Measurements from ENCODE around the gene ZFP57.
A peak's percentile ranks its signal among the peaks of the same experiment; 100 is the strongest.
"Not testable (repeated sequence)": the region's sequence is repeated elsewhere in the genome, so short reads cannot be mapped to it uniquely, and the experiment has no call there.

The ZFP57 gene

GRCh38 chr6:29661502-29662141 is 19.3 kb downstream of the ZFP57 start:
- not testable (repeated sequence) for H3K9me3 Mint-ChIP-seq; DNase-seq (ENCODE audit: low spot score in 2 of 2); H3K4me3 Mint-ChIP-seq; H3K4me1 Mint-ChIP-seq; H3K27ac Mint-ChIP-seq (ENCODE audit: low read depth); H3K36me3 Mint-ChIP-seq (ENCODE audit: insufficient read depth); ATAC-seq (replicated peaks; ENCODE audit: extremely low read depth, poor library complexity, severe bottlenecking)
- peaks cover 73% of the 10 kb centered on the region for H3K27me3 Mint-ChIP-seq

GRCh38 chr6:29661071-29661470 is 19.9 kb downstream of the ZFP57 start:
- ATAC-seq (replicated peaks; ENCODE audit: extremely low read depth, poor library complexity, severe bottlenecking) (no peak), DNase-seq (ENCODE audit: low spot score in 2 of 2) (no peak)
- no peak overlapping the region for H3K4me3 Mint-ChIP-seq
- H3K4me1 Mint-ChIP-seq: no peaks in the 10 kb centered on the region
- no peaks in the 10 kb centered on the region for H3K9me3 Mint-ChIP-seq
- no peak overlapping the region for H3K27ac Mint-ChIP-seq (ENCODE audit: low read depth)
- H3K27me3 Mint-ChIP-seq: peaks cover 70% of the 10 kb centered on the region
- no peaks in the 10 kb centered on the region for H3K36me3 Mint-ChIP-seq (ENCODE audit: insufficient read depth)

GRCh38 chr6:29656798-29657197 is 24.2 kb downstream of the ZFP57 start, which contains the start of gene MOG:
Gene MOG, plus strand, starts transcription at chr6:29657092. Its CDS starts 118 bp downstream, at chr6:29657210.
- H3K36me3 Mint-ChIP-seq (ENCODE audit: insufficient read depth): no peaks in the 10 kb centered on the region
- no peak within 1 kb of the TSS for H3K27ac Mint-ChIP-seq (ENCODE audit: low read depth)
- ATAC-seq (replicated peaks; ENCODE audit: extremely low read depth, poor library complexity, severe bottlenecking) (no peak), DNase-seq (ENCODE audit: low spot score in 2 of 2) (no peak)
- H3K4me1 Mint-ChIP-seq: no peaks in the 10 kb centered on the region
- no peaks in the 10 kb centered on the region for H3K9me3 Mint-ChIP-seq
- no peak within 1 kb of the TSS for H3K4me3 Mint-ChIP-seq
- peaks cover 67% of the 10 kb centered on the region for H3K27me3 Mint-ChIP-seq

GRCh38 chr6:29656157-29656556 is 24.8 kb downstream of the ZFP57 start:
- ATAC-seq (replicated peaks; ENCODE audit: extremely low read depth, poor library complexity, severe bottlenecking) (no peak), DNase-seq (ENCODE audit: low spot score in 2 of 2) (no peak)
- Mint-ChIP-seq H3K27ac (ENCODE audit: low read depth) (no peak overlapping the region), H3K4me3 (no peak overlapping the region), H3K9me3 (no peaks in the 10 kb centered on the region), H3K36me3 (ENCODE audit: insufficient read depth) (no peaks in the 10 kb centered on the region), H3K27me3 (peaks cover 61% of the 10 kb centered on the region), H3K4me1 (peaks cover 5% of the 10 kb centered on the region)

GRCh38 chr6:29655658-29656057 is 25.3 kb downstream of the ZFP57 start:
- H3K4me3 Mint-ChIP-seq: no peak overlapping the region
- H3K4me1 Mint-ChIP-seq: peaks cover 5% of the 10 kb centered on the region
- peaks cover 56% of the 10 kb centered on the region for H3K27me3 Mint-ChIP-seq
- no peak for ATAC-seq (replicated peaks; ENCODE audit: extremely low read depth, poor library complexity, severe bottlenecking)
- H3K36me3 Mint-ChIP-seq (ENCODE audit: insufficient read depth): no peaks in the 10 kb centered on the region
- H3K9me3 Mint-ChIP-seq: no peaks in the 10 kb centered on the region
- no peak overlapping the region for H3K27ac Mint-ChIP-seq (ENCODE audit: low read depth)
- no peak for DNase-seq (ENCODE audit: low spot score in 2 of 2)

- H3K36me3 Mint-ChIP-seq (ENCODE audit: insufficient read depth): peaks cover 6% of the 10 kb centered on the region
- ATAC-seq (replicated peaks; ENCODE audit: extremely low read depth, poor library complexity, severe bottlenecking) (no peak), DNase-seq (ENCODE audit: low spot score in 2 of 2) (no peak)
- H3K4me3 Mint-ChIP-seq: no peak overlapping the region
- peaks cover 11% of the 10 kb centered on the region for H3K4me1 Mint-ChIP-seq
- peaks cover 43% of the 10 kb centered on the region for H3K27me3 Mint-ChIP-seq
- no peak overlapping the region for H3K27ac Mint-ChIP-seq (ENCODE audit: low read depth)
- no peaks in the 10 kb centered on the region for H3K9me3 Mint-ChIP-seq
Observed at GRCh38 chr6:29653452-29654038, 27.4 kb downstream of the ZFP57 start.

GRCh38 chr6:29652198-29652584 is 28.8 kb downstream of the ZFP57 start:
- Mint-ChIP-seq H3K4me1 (peaks cover 11% of the 10 kb centered on the region), H3K27ac (ENCODE audit: low read depth) (no peak overlapping the region), H3K4me3 (no peak overlapping the region), H3K27me3 (peaks cover 31% of the 10 kb centered on the region), H3K9me3 (no peaks in the 10 kb centered on the region), H3K36me3 (ENCODE audit: insufficient read depth) (peaks cover 6% of the 10 kb centered on the region)
- DNase-seq (ENCODE audit: low spot score in 2 of 2) (no peak), ATAC-seq (replicated peaks; ENCODE audit: extremely low read depth, poor library complexity, severe bottlenecking) (no peak)

GRCh38 chr6:29651413-29652197 is 29.3 kb downstream of the ZFP57 start:
- Mint-ChIP-seq H3K4me3 (no peak overlapping the region), H3K4me1 (peaks cover 11% of the 10 kb centered on the region), H3K27me3 (peaks cover 25% of the 10 kb centered on the region), H3K9me3 (no peaks in the 10 kb centered on the region), H3K27ac (ENCODE audit: low read depth) (peak overlapping the region; percentile 69), H3K36me3 (ENCODE audit: insufficient read depth) (peaks cover 6% of the 10 kb centered on the region)
- no peak for ATAC-seq (replicated peaks; ENCODE audit: extremely low read depth, poor library complexity, severe bottlenecking)
- DNase-seq (ENCODE audit: low spot score in 2 of 2): no peak

- no peaks in the 10 kb centered on the region for H3K9me3 Mint-ChIP-seq
- H3K4me3 Mint-ChIP-seq: peak overlapping the region; percentile 94
- DNase-seq (ENCODE audit: low spot score in 2 of 2): peak; percentile 96 to 97
- peaks cover 13% of the 10 kb centered on the region for H3K27me3 Mint-ChIP-seq
- H3K27ac Mint-ChIP-seq (ENCODE audit: low read depth): peak overlapping the region; percentile 99
- peaks cover 11% of the 10 kb centered on the region for H3K4me1 Mint-ChIP-seq
- ATAC-seq (replicated peaks; ENCODE audit: extremely low read depth, poor library complexity, severe bottlenecking): peak; percentile 96
- peaks cover 6% of the 10 kb centered on the region for H3K36me3 Mint-ChIP-seq (ENCODE audit: insufficient read depth)
Observed at GRCh38 chr6:29649701-29650673, 31.0 kb downstream of the ZFP57 start.

- Mint-ChIP-seq H3K27me3 (no peaks in the 10 kb centered on the region), H3K9me3 (no peaks in the 10 kb centered on the region), H3K36me3 (ENCODE audit: insufficient read depth) (peaks cover 6% of the 10 kb centered on the region), H3K27ac (ENCODE audit: low read depth) (no peak overlapping the region), H3K4me3 (no peak overlapping the region), H3K4me1 (peaks cover 11% of the 10 kb centered on the region)
- ATAC-seq (replicated peaks; ENCODE audit: extremely low read depth, poor library complexity, severe bottlenecking): no peak
- DNase-seq (ENCODE audit: low spot score in 2 of 2): no peak
Observed at GRCh38 chr6:29647927-29648642, 32.9 kb downstream of the ZFP57 start.

GRCh38 chr6:29641430-29642148 is 39.4 kb downstream of the ZFP57 start:
- peak overlapping the region; percentile 19 for H3K27ac Mint-ChIP-seq (ENCODE audit: low read depth)
- ATAC-seq (replicated peaks; ENCODE audit: extremely low read depth, poor library complexity, severe bottlenecking) (peak; percentile 49), DNase-seq (ENCODE audit: low spot score in 2 of 2) (no peak)
- no peaks in the 10 kb centered on the region for H3K9me3 Mint-ChIP-seq
- no peaks in the 10 kb centered on the region for H3K36me3 Mint-ChIP-seq (ENCODE audit: insufficient read depth)
- H3K27me3 Mint-ChIP-seq: peaks cover 13% of the 10 kb centered on the region
- H3K4me3 Mint-ChIP-seq: no peak overlapping the region
- H3K4me1 Mint-ChIP-seq: peaks cover 7% of the 10 kb centered on the region

All from central memory CD8-positive, alpha-beta T cell (primary cell).